Inflammatory macrophage treated with lipopolysaccharide for 1 hour (primary cell): ENCODE measurements around the gene NFATC2.
"Not testable (repeated sequence)": the region's sequence is repeated elsewhere in the genome, so short reads cannot be mapped to it uniquely, and the experiment has no call there.

ENCODE experiments used
- DNase-seq, 2 donors: peaks; one replicate each; pipeline ENCODE4 v3.0.0-alpha.2; 2020 to 2022

The NFATC2 gene

GRCh38 chr20:51542571-51543421 is at the start of gene NFATC2:
NFATC2 (minus strand) TSS chr20:51542719; CDS start chr20:51542499, 220 bp downstream.
- DNase-seq = no peak

- DNase-seq = no peak
Observed at GRCh38 chr20:51591871-51592270, 49.4 kb upstream of the NFATC2 start.

GRCh38 chr20:51588762-51589161 is 46.2 kb upstream of the NFATC2 start:
- no peak for DNase-seq

- no peak for DNase-seq
Observed at GRCh38 chr20:51587145-51587544, 44.6 kb upstream of the NFATC2 start.

- no peak for DNase-seq
Observed at GRCh38 chr20:51586005-51586440, 43.5 kb upstream of the NFATC2 start.

GRCh38 chr20:51585148-51585547 is 42.6 kb upstream of the NFATC2 start:
- no peak for DNase-seq

- no peak for DNase-seq
Observed at GRCh38 chr20:51584737-51585136, 42.2 kb upstream of the NFATC2 start.

- DNase-seq = no peak
Observed at GRCh38 chr20:51584116-51584515, 41.6 kb upstream of the NFATC2 start.

GRCh38 chr20:51583499-51583898 is 41.0 kb upstream of the NFATC2 start:
- no peak for DNase-seq

- no peak for DNase-seq
Observed at GRCh38 chr20:51583073-51583472, 40.6 kb upstream of the NFATC2 start.

- no peak for DNase-seq
Observed at GRCh38 chr20:51581571-51581970, 39.1 kb upstream of the NFATC2 start.

- no peak for DNase-seq
Observed at GRCh38 chr20:51579137-51579536, 36.6 kb upstream of the NFATC2 start.

GRCh38 chr20:51578145-51578459 is 35.6 kb upstream of the NFATC2 start:
- no peak for DNase-seq

- DNase-seq = no peak
Observed at GRCh38 chr20:51577432-51578144, 35.1 kb upstream of the NFATC2 start.

- DNase-seq = no peak
Observed at GRCh38 chr20:51575486-51575885, 33.0 kb upstream of the NFATC2 start.

GRCh38 chr20:51574248-51575033 is 31.9 kb upstream of the NFATC2 start:
- DNase-seq = no peak

- DNase-seq = no peak
Observed at GRCh38 chr20:51573576-51574243, 31.2 kb upstream of the NFATC2 start.

GRCh38 chr20:51571460-51571794 is 28.9 kb upstream of the NFATC2 start:
- DNase-seq = no peak

GRCh38 chr20:51570739-51571459 is 28.4 kb upstream of the NFATC2 start:
- DNase-seq = no peak

GRCh38 chr20:51569815-51570738 is 27.6 kb upstream of the NFATC2 start:
- no peak for DNase-seq

GRCh38 chr20:51568533-51568932 is 26.0 kb upstream of the NFATC2 start:
- not testable (repeated sequence) for DNase-seq
